GM19025 (cell line): Measurements from ENCODE around the gene CLEC1B.
"Not testable (repeated sequence)": the region's sequence is repeated elsewhere in the genome, so short reads cannot be mapped to it uniquely, and the experiment has no call there.

Source experiments
- ATAC-seq: cut with Tn5 transposase; IDR thresholded peaks from one replicate; pipeline ENCODE4 v1.9.1; 2021; ENCODE audit warnings: mild to moderate bottlenecking, low read depth, moderate library complexity; ENCODE audit not compliant: unreplicated experiment

The CLEC1B gene

GRCh38 chr12:9976626-9977025 lies 22.3 kb downstream of the CLEC1B start:
- not testable (repeated sequence) for ATAC-seq

- no peak for ATAC-seq
These were observed 23.3 kb downstream of the CLEC1B start for GRCh38 chr12:9975614-9976013.

- ATAC-seq = not testable (repeated sequence)
These were observed 24.2 kb downstream of the CLEC1B start for GRCh38 chr12:9974731-9975130.

GRCh38 chr12:9973949-9974348 lies 25.0 kb downstream of the CLEC1B start:
- ATAC-seq = no peak

GRCh38 chr12:9971181-9971580 lies 27.7 kb downstream of the CLEC1B start, which contains the start of gene CLEC12A:
TSS of gene CLEC12A (plus strand) at chr12:9971409. CDS start at chr12:9971597, 188 bp downstream.
- no peak for ATAC-seq

- no peak for ATAC-seq
These were observed 29.2 kb downstream of the CLEC1B start for GRCh38 chr12:9969673-9970072.

- ATAC-seq = no peak
These were observed 37.0 kb downstream of the CLEC1B start for GRCh38 chr12:9961901-9962300.

- no peak for ATAC-seq
These were observed 37.8 kb downstream of the CLEC1B start for GRCh38 chr12:9961106-9961505.

GRCh38 chr12:9960590-9960989 lies 38.3 kb downstream of the CLEC1B start:
- no peak for ATAC-seq

- ATAC-seq = no peak
These were observed 41.1 kb downstream of the CLEC1B start for GRCh38 chr12:9957834-9958233.

- not testable (repeated sequence) for ATAC-seq
These were observed 45.8 kb downstream of the CLEC1B start for GRCh38 chr12:9952954-9953729.

- no peak for ATAC-seq
These were observed 47.8 kb downstream of the CLEC1B start for GRCh38 chr12:9951026-9951675.

- ATAC-seq = peak; percentile 96
These were observed 50.2 kb downstream of the CLEC1B start for GRCh38 chr12:9948606-9949296.

GRCh38 chr12:9947674-9948073 lies 51.2 kb downstream of the CLEC1B start:
- ATAC-seq = no peak

- no peak for ATAC-seq
These were observed 54.5 kb downstream of the CLEC1B start for GRCh38 chr12:9944391-9944790.

- no peak for ATAC-seq
These were observed 55.7 kb downstream of the CLEC1B start for GRCh38 chr12:9943240-9943639.
